Prostate gland (tissue), 2 donors: Measurements from ENCODE around the gene NUCKS1. TPM values are rescaled to one million over a fixed set of nuclear protein-coding genes. Genes with fewer than 3 reads are reported as not detected.

Experiments used
- DNase-seq: peaks from one replicate; pipeline ENCODE4 v3.0.0-alpha.2; 2019; ENCODE audit warnings: low spot score
- H3K27ac ChIP-seq, 2 donors: fragments of 200-600 bp; sonication (generic); 2 replicates each; pipeline ENCODE4 v1.5.1; 2017 to 2019
- H3K27me3 ChIP-seq: fragments of 200-600 bp; sonication (generic); replicated peaks from 2 replicates; pipeline ENCODE4 v1.5.1; 2019; ENCODE audit not compliant: insufficient read depth
- H3K36me3 ChIP-seq, 2 donors: fragments of 200-600 bp; sonication (generic); 1 replicate in 1 of 2; 2 replicates in 1 of 2; pipeline versions ENCODE4 v1.5.1 to v1.8.1; 2017 to 2019
- H3K4me1 ChIP-seq: fragments of 200-600 bp; sonication (generic); replicated peaks from 2 replicates; pipeline ENCODE4 v1.5.1; 2019
- H3K4me3 ChIP-seq, 2 donors: fragments of 200-600 bp; sonication (generic); 2 replicates each; pipeline ENCODE4 v1.5.1; 2017 to 2019
- H3K9me3 ChIP-seq: fragments of 200-600 bp; sonication (generic); 2 replicates; pipeline ENCODE4 v1.5.1; 2017
- POLR2A ChIP-seq: fragments of 450-650 bp; IDR thresholded peaks from one replicate; pipeline ENCODE4 v1.6.1; 2016; ENCODE audit warnings: antibody characterized with exemption, mild to moderate bottlenecking
- POLR2AphosphoS5 ChIP-seq: sonication (generic); formaldehyde crosslinking; IDR thresholded peaks from one replicate; pipeline ENCODE4 v1.6.1; 2017; ENCODE audit warnings: antibody characterized with exemption
- WGBS: methylation state at CpG from one replicate; pipeline ENCODE4 v1.1.5; 2018; 5-methylcytosine and 5-hydroxymethylcytosine counted together
- intact Hi-C: fragments of 100-400 bp; cut with DNase I; formaldehyde crosslinking; loops from one replicate; pipeline ENCODE4 v1.14.2; 2022
- total RNA-seq, 2 donors: library from RNA; depleted of rRNA; stranded (reverse); fragments of >200 nt; gene quantifications; one replicate each; pipeline ENCODE4 v1.1.0, GENCODE V29; 2016
- TF ChIP-seq, protein P1 (sequence below), 4 experiments: fragments of 200-600 bp in 2 of 4; fragments of 450-650 bp in 2 of 4; sonication (generic) in 2 of 4; IDR thresholded peaks; 1 replicate in 3 of 4; 2 replicates in 1 of 4; pipeline ENCODE4 v1.5.1; 2016 to 2019; ENCODE audit warnings: antibody characterized with exemption in 4 of 4, mild to moderate bottlenecking in 2 of 4, moderate library complexity in 2 of 4

Gene NUCKS1
- total RNA-seq, 2 donors from 2014 or later = 102 to 111 TPM

DNA sequence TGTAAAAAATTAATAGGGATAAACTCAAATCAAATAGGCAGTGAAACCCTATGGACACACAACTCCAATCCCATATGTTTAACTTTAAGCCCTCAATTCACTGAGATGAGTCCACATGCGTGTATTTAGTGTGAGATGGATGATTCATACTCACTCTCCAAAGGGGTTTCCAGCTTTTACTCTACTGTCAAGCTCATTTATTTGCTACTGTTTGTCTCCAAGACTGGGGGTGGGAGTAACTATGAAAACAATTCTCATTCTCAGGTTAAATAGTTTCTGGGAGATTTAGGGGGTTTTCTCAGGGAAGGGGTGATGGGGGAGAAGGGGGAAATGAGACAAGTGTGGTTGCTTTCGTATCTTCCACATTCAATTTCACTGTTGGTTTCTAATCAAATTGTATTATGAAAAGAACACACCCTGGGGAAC is 22.6 kb upstream of the NUCKS1 start:
- Histone ChIP-seq H3K36me3 (no peaks in the 10 kb centered on the region), H3K27ac (no peak overlapping the region), H3K4me1 (no peaks in the 10 kb centered on the region), H3K9me3 (no peaks in the 10 kb centered on the region), H3K27me3 (no peaks in the 10 kb centered on the region), H3K4me3 (no peak overlapping the region)
- whole genome bisulfite sequencing = 88% methylated on average over 2 of the region's 2 CpGs
- DNase-seq = no peak
- intact Hi-C loops = no loop called here
- TF ChIP-seq, protein P1, sequence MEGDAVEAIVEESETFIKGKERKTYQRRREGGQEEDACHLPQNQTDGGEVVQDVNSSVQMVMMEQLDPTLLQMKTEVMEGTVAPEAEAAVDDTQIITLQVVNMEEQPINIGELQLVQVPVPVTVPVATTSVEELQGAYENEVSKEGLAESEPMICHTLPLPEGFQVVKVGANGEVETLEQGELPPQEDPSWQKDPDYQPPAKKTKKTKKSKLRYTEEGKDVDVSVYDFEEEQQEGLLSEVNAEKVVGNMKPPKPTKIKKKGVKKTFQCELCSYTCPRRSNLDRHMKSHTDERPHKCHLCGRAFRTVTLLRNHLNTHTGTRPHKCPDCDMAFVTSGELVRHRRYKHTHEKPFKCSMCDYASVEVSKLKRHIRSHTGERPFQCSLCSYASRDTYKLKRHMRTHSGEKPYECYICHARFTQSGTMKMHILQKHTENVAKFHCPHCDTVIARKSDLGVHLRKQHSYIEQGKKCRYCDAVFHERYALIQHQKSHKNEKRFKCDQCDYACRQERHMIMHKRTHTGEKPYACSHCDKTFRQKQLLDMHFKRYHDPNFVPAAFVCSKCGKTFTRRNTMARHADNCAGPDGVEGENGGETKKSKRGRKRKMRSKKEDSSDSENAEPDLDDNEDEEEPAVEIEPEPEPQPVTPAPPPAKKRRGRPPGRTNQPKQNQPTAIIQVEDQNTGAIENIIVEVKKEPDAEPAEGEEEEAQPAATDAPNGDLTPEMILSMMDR (IDR thresholded peaks at IDR 0.05) = no peak
- TF ChIP-seq POLR2A = no peak
- no peak for TF ChIP-seq POLR2AphosphoS5

DNA sequence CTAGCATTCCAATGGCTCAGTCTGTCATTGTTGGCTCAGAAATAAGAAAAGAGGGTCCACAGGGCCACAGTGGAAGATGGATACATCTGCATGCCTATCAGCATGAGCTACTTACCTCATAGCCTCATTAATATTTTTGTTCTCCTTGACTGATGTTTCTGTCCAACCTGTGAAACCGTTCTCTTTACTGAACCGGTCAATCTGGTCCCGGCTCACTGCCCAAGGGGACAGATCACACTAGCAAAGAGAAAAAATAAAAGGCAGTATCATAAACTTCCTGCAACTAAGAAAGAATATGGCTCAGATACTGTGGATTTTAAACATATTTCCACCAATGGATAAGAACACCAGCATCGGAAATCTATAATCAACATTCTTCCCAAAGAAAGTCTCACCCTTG is 20.6 kb upstream of the NUCKS1 start:
- 48% methylated on average over 4 of the region's 4 CpGs for WGBS
- Histone ChIP-seq H3K27me3 (no peaks in the 10 kb centered on the region), H3K9me3 (no peaks in the 10 kb centered on the region), H3K4me1 (no peaks in the 10 kb centered on the region), H3K36me3 (no peaks in the 10 kb centered on the region), H3K27ac (peak overlapping the region; percentile 13 to 47), H3K4me3 (no peak overlapping the region)
- intact Hi-C loops = no loop called here
- DNase-seq = peak; percentile 72
- no peak for TF ChIP-seq POLR2A
- TF ChIP-seq POLR2AphosphoS5 = peak; percentile 83
- TF ChIP-seq, protein P1 (IDR thresholded peaks at IDR 0.05) = no peak

DNA sequence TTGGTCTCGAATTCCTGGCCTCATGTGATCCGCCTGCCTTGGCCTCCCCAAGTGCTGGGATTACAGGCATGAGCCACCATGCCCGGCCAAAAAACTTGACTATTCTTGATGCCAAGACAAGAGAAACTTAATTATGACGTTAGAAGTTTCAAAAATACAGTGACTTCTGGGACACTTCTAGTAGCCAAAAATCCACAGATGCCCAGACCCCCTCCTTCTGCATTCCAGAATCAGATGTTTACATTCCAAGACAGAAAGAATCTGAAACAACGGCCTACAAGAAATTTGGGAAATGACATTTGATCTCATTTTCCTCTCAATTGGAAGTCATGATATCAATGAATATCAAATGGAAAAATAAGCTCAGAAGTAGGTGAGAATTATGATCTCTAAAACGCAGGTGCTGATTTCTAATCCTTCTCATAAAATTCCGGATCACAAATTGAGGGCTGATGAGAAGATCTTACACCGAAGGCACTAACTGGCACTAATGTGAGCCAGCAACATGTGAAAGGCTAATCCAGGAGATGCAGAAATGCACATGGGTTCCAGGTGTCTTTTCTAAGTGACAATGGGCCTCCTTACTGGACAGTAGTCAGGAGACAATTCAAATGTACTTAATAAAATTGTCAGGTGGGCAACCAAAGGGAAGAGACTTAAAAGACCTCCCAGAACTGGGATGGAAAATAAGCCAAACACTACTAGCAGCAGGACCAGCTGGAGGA is 19.8 kb upstream of the NUCKS1 start:
- no peaks in the 10 kb centered on the region for H3K36me3 ChIP-seq
- no peak for TF ChIP-seq POLR2A
- no peak for TF ChIP-seq POLR2AphosphoS5
- TF ChIP-seq, protein P1 (IDR thresholded peaks at IDR 0.05) = no peak
- intact Hi-C loops = no loop called here
- peak overlapping the region; percentile 13 to 47 for H3K27ac ChIP-seq
- WGBS = 73% methylated on average over 8 of the region's 8 CpGs
- H3K4me1 ChIP-seq = no peaks in the 10 kb centered on the region
- DNase-seq = no peak
- no peaks in the 10 kb centered on the region for H3K27me3 ChIP-seq
- no peaks in the 10 kb centered on the region for H3K9me3 ChIP-seq
- no peak overlapping the region for H3K4me3 ChIP-seq

DNA sequence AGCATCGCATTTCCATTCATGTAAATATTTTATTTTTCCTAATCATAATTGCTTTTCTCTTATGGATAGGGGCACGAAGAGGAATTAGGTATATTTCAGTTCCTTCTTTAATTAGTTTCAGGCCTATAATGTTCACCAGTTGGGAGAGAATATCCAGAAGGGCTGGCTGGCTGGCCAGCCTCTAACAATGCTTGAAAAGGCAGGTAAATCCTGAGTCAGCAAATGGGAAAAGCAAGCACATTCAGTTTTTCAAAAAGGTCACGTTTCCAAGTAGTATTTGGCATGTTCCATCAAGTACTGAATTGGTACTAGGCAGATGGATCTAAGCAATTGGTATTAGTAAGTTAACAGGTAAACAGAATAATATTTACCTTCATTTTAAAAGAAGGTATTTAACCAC is 17.3 kb upstream of the NUCKS1 start:
- no peak overlapping the region for H3K4me3 ChIP-seq
- no peak for DNase-seq
- intact Hi-C loops = no loop called here
- H3K27ac ChIP-seq = no peak overlapping the region
- TF ChIP-seq POLR2A (no peak), POLR2AphosphoS5 (no peak)
- TF ChIP-seq, protein P1 (IDR thresholded peaks at IDR 0.05) = no peak
- H3K27me3 ChIP-seq = no peaks in the 10 kb centered on the region
- H3K4me1 ChIP-seq = no peaks in the 10 kb centered on the region
- H3K9me3 ChIP-seq = no peaks in the 10 kb centered on the region
- 69% methylated on average over 3 of the region's 3 CpGs for WGBS
- no peaks in the 10 kb centered on the region for H3K36me3 ChIP-seq

DNA sequence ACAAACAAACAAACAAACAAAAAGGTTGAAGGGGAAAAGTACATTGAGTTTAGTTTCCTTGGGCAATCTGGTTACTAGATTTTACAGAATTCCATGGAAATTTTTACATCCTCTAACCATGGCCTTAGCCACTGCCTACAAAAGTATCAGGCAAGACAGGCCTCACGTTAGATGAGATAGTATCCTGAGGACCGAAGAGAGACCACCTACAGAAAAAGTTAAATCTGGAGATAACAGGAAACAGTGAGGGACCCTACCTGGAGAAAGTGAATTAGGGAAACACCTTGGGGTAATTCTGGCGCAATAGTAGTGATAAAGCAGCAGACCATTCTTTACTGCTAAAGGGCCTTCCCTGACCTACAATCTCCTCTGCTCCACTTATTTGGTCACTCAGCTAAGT is 16.6 kb upstream of the NUCKS1 start:
- H3K4me1 ChIP-seq = no peaks in the 10 kb centered on the region
- no peak overlapping the region for H3K27ac ChIP-seq
- TF ChIP-seq POLR2AphosphoS5 (no peak), POLR2A (no peak)
- TF ChIP-seq, protein P1 (IDR thresholded peaks at IDR 0.05) = no peak
- no peaks in the 10 kb centered on the region for H3K36me3 ChIP-seq
- intact Hi-C loops = no loop called here
- no peaks in the 10 kb centered on the region for H3K27me3 ChIP-seq
- H3K4me3 ChIP-seq = no peak overlapping the region
- WGBS = 82% methylated on average over 3 of the region's 3 CpGs
- H3K9me3 ChIP-seq = no peaks in the 10 kb centered on the region
- DNase-seq = no peak
